B cell (primary cell): Measurements from ENCODE around the gene PHLDB3. TPM values are rescaled to one million over a fixed set of nuclear protein-coding genes. Genes with fewer than 3 reads are reported as not detected.

Experiments used
- ATAC-seq: fragments of 200-7000 bp; cut with Tn5 transposase; one replicate; pipeline ENCODE4 v1.10.0; 2021; ENCODE audit warnings: low read depth, mild to moderate bottlenecking, moderate number of reproducible peaks, moderate library complexity
- CTCF ChIA-PET: fragments of 350-600 bp; sonication (Branson Sonifier 250); formaldehyde crosslinking; loops from one replicate; lab custom pipeline; 2021; ENCODE audit warnings: antibody characterized with exemption, inconsistent platforms; lab: Charles Lee
- POLR2A ChIA-PET: fragments of 350-600 bp; sonication (Branson Sonifier 250); formaldehyde crosslinking; loops from one replicate; lab custom pipeline; 2021; ENCODE audit warnings: antibody characterized with exemption; lab: Charles Lee
- DNase-seq: peaks from one replicate; pipeline ENCODE4 v3.0.0; 2013
- H2AFZ ChIP-seq: 2 replicates; pipeline ENCODE4 v1.6.1; 2012; ENCODE audit warnings: mild to moderate bottlenecking, low read depth, low read length; ENCODE audit not compliant: insufficient read depth, poor library complexity, severe bottlenecking
- H3K27ac ChIP-seq, 2 donors: 1 replicate in 1 of 2; 2 replicates in 1 of 2; pipeline ENCODE4 v1.5.1; 2012 to 2013; ENCODE audit warnings: low read length in 2 of 2, mild to moderate bottlenecking in 2 of 2, moderate library complexity in 1 of 2
- H3K27me3 ChIP-seq, 4 experiments: fragments of 200-600 bp in 1 of 4; sonication (generic) in 1 of 4; replicated peaks in 1 of 4; 1 replicate in 2 of 4; 2 replicates in 2 of 4; pipeline versions ENCODE4 v1.6.1 to v1.7.0; 2013 to 2016; ENCODE audit warnings: low read length in 3 of 4, mild to moderate bottlenecking in 2 of 4, mixed read lengths in 1 of 4, moderate library complexity in 1 of 4; ENCODE audit not compliant: insufficient read depth in 4 of 4, control insufficient read depth in 3 of 4; ENCODE audit errors: control extremely low read depth in 1 of 4
- H3K36me3 ChIP-seq, 2 experiments: replicated peaks in 1 of 2; 1 replicate in 1 of 2; 2 replicates in 1 of 2; pipeline versions ENCODE4 v1.6.1 to v1.7.1; 2013; ENCODE audit warnings: low read length in 1 of 2; ENCODE audit not compliant: insufficient read depth in 2 of 2, control insufficient read depth in 1 of 2; ENCODE audit errors: control extremely low read depth in 1 of 2, extremely low read depth in 1 of 2
- H3K4me1 ChIP-seq, 2 donors: fragments of 200-600 bp in 1 of 2; sonication (generic) in 1 of 2; 1 replicate in 1 of 2; 2 replicates in 1 of 2; pipeline versions ENCODE4 v1.5.1 to v1.6.1; 2013 to 2017; ENCODE audit warnings: low read length in 2 of 2; ENCODE audit not compliant: control insufficient read depth in 2 of 2, insufficient read depth in 2 of 2
- H3K4me2 ChIP-seq: replicated peaks from 2 replicates; pipeline ENCODE3; 2012; ENCODE audit warnings: mild to moderate bottlenecking, low read depth, low read length; ENCODE audit not compliant: poor library complexity, severe bottlenecking
- H3K4me3 ChIP-seq, 5 experiments: fragments of 200-600 bp in 1 of 5; sonication (generic) in 1 of 5; 1 replicate in 3 of 5; 2 replicates in 2 of 5; pipeline versions ENCODE4 v1.5.1 to v1.7.0; 2011 to 2016; ENCODE audit warnings: low read length in 4 of 5, mild to moderate bottlenecking in 4 of 5, low read depth in 2 of 5, control low read depth in 1 of 5, moderate library complexity in 1 of 5; ENCODE audit not compliant: insufficient read depth in 1 of 5; ENCODE audit errors: control extremely low read depth in 1 of 5, extremely low read depth in 1 of 5
- H3K79me2 ChIP-seq: fragments of 200-600 bp; sonication (generic); one replicate; pipeline ENCODE4 v1.6.0; 2016; ENCODE audit warnings: low read length; ENCODE audit not compliant: control insufficient read depth, insufficient read depth
- H3K9ac ChIP-seq: fragments of 200-600 bp; sonication (generic); 2 replicates; pipeline ENCODE4 v1.6.1; 2017; ENCODE audit warnings: mild to moderate bottlenecking, low read length, moderate library complexity
- H3K9me3 ChIP-seq, 3 donors: one replicate each; pipeline versions ENCODE4 v1.6.1 to v1.7.1; 2013; ENCODE audit warnings: low read length in 2 of 3; ENCODE audit not compliant: control insufficient read depth in 2 of 3, insufficient read depth in 1 of 3; ENCODE audit errors: control extremely low read depth in 1 of 3
- H4K20me1 ChIP-seq: 2 replicates; pipeline ENCODE4 v1.6.0; 2012; ENCODE audit warnings: mild to moderate bottlenecking, low read length; ENCODE audit not compliant: insufficient read depth, control insufficient read depth, poor library complexity, severe bottlenecking
- H3K27ac Mint-ChIP-seq: one replicate; pipeline ENCODE4 v1.8.0; 2021; ENCODE audit warnings: mixed read lengths
- H3K27me3 Mint-ChIP-seq: one replicate; pipeline ENCODE4 v1.8.0; 2021; ENCODE audit warnings: mixed read lengths
- H3K4me1 Mint-ChIP-seq: one replicate; pipeline ENCODE4 v1.8.0; 2021; ENCODE audit warnings: mixed read lengths
- H3K4me3 Mint-ChIP-seq: one replicate; pipeline ENCODE4 v1.8.0; 2021; ENCODE audit warnings: mixed read lengths
- H3K9me3 Mint-ChIP-seq: one replicate; pipeline ENCODE4 v1.8.0; 2022; ENCODE audit warnings: mixed read lengths; ENCODE audit not compliant: insufficient read depth
- EZH2 ChIP-seq: IDR thresholded peaks from 2 replicates; pipeline ENCODE4 v1.6.1; 2012; ENCODE audit warnings: borderline replicate concordance, low read depth, mild to moderate bottlenecking, moderate library complexity, low read length; ENCODE audit not compliant: insufficient read depth, poor library complexity, severe bottlenecking
- WGBS: methylation state at CpG from one replicate; pipeline ENCODE4 v1.1.5; 2013; ENCODE audit warnings: missing lambda C conversion rate; ENCODE audit not compliant: insufficient coverage; 5-methylcytosine and 5-hydroxymethylcytosine counted together
- intact Hi-C: fragments of 100-400 bp; cut with micrococcal nuclease; formaldehyde crosslinking; loops from one replicate; pipeline ENCODE4 v1.10.0; 2022
- polyA plus RNA-seq: library from polyadenylated mRNA; depleted of rRNA; stranded (reverse); fragments of >200 nt; gene quantifications from 2 replicates; pipeline ENCODE4 v1.2.3, GENCODE V29; 2012
- total RNA-seq, 2 donors: library from RNA; stranded (reverse); fragments of 120-200 nt in 1 of 2; gene quantifications; 1 replicate in 1 of 2; 2 replicates in 1 of 2; pipeline versions ENCODE4 v1.2.3 to v1.2.4, GENCODE V29; 2013 to 2022
- TF ChIP-seq, protein P1 (sequence below): fragments of 200-600 bp; IDR thresholded peaks from one replicate; pipeline ENCODE4 v1.8.0; 2022; ENCODE audit warnings: antibody characterized with exemption, mild to moderate bottlenecking

The PHLDB3 gene
- total and polyA plus RNA-seq, 2 donors (not counting 1 experiment from before 2014, with no cell fraction given) = 10.2 to 30.7 TPM

- Mint-ChIP-seq H3K27me3 (no peaks in the 10 kb centered on the region), H3K4me1 (peaks cover 23% of the 10 kb centered on the region), H3K9me3 (no peaks in the 10 kb centered on the region), H3K4me3 (peak overlapping the region; percentile 95), H3K27ac (peak overlapping the region; percentile 98)
- no peak for DNase-seq
- Histone ChIP-seq H3K27me3 (no peaks in the 10 kb centered on the region), H3K9me3 (no peaks in the 10 kb centered on the region), H3K9ac (no peak overlapping the region), H3K36me3 (peaks cover 0 to 12% of the 10 kb centered on the region in 2 experiments), H3K79me2 (no peaks in the 10 kb centered on the region), H3K4me3 (no peak overlapping the region), H3K4me1 (peaks cover 12 to 22% of the 10 kb centered on the region in 2 donors), H4K20me1 (no peaks in the 10 kb centered on the region), H3K27ac (no peak overlapping the region), H2AFZ (no peak overlapping the region), H3K4me2 (no peak overlapping the region)
- WGBS = 100% methylated on average over 6 of the region's 23 CpGs
- intact Hi-C loops = no loop called here
- ATAC-seq = no peak
- POLR2A ChIA-PET = interaction anchor here (1.1 to 1.5 kb wide), 2 partner anchors 25 to 39 kb away, joined by 3 read pairs; partner anchors contain the start of gene ETHE1
- TF ChIP-seq, protein P1, sequence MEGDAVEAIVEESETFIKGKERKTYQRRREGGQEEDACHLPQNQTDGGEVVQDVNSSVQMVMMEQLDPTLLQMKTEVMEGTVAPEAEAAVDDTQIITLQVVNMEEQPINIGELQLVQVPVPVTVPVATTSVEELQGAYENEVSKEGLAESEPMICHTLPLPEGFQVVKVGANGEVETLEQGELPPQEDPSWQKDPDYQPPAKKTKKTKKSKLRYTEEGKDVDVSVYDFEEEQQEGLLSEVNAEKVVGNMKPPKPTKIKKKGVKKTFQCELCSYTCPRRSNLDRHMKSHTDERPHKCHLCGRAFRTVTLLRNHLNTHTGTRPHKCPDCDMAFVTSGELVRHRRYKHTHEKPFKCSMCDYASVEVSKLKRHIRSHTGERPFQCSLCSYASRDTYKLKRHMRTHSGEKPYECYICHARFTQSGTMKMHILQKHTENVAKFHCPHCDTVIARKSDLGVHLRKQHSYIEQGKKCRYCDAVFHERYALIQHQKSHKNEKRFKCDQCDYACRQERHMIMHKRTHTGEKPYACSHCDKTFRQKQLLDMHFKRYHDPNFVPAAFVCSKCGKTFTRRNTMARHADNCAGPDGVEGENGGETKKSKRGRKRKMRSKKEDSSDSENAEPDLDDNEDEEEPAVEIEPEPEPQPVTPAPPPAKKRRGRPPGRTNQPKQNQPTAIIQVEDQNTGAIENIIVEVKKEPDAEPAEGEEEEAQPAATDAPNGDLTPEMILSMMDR = no peak
- TF ChIP-seq EZH2 = no peak
- CTCF ChIA-PET = interaction anchor here (0.6 to 2.9 kb wide), 6 partner anchors 12 to 660 kb away, joined by 3 to 28 read pairs (median 4); no protein-coding TSS in a partner anchor
These were observed 2.0 kb downstream of the PHLDB3 start for GRCh38 chr19:43502419-43502976.
